GM18502 (cell line): ENCODE measurements around the gene IFFO2.

Experiments
- ATAC-seq: cut with Tn5 transposase; IDR thresholded peaks from one replicate; pipeline ENCODE4 v1.9.1; 2021; ENCODE audit warnings: mild to moderate bottlenecking; ENCODE audit not compliant: unreplicated experiment, poor library complexity

Gene IFFO2

DNA sequence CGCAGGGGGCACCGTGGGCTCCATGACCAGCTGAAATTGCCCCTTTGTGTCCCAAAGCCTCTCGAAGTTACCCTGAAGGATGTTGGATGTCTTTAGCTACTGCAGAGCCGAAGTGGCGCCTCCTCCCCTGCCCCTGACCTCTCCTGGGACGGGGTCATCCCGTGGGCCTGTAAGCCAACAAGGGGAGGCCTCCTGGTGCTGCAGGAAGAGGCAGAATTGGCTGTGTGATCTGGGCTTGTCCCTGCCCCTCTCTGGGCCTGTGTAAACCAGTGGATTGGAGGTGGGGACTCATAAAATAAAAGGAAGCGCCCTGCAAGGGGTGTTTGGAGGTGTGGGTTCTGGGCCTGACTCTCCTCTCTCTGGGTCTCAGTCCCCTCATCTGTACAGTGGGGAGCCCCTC is 94.9 kb downstream of the IFFO2 start:
- ATAC-seq = no peak

DNA sequence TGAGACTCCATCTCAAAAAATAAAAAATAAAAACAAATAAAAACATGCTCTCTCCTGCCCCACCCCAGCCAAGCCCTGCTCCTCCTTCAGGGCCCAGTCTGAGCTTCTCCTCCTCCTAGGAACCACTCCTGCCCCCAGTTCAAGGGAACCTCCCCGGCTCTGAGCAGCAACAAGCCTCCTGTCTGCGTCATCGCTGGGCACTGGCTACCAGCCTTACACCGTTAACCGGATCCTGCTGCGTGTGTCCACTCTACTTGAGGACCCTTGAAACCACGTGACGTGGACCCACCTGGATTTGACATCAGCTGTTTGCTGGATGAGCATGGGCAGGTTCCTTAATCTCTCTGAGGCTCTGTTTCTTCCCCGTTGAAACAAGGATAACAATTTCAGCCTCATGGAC is 95.4 kb downstream of the IFFO2 start:
- ATAC-seq = no peak

DNA sequence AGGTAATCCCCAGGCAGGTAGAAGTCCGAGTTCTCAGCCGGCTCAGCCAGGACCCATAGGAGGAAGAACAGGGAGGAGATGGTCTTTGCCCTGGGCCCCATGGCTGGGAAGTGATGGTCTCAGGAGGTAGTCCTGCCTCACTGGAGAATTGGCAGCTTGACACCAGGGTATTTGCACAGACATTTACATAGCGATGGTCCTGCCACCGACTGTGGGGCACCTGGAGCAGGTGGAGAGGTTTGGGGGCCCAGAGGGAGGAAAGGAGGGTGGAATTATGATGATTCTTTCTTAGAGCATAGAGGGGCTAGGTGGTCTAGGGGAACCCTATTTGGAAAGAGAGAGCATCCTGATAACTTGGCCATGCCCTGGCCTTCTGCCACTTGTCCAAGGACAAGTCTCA is 96.9 kb downstream of the IFFO2 start, which contains the start of gene TAS1R2:
TAS1R2 (minus strand) TSS at position 101 of the 400 bp plus-strand sequence; CDS start at position 101, 0 bp downstream.
- ATAC-seq = no peak

DNA sequence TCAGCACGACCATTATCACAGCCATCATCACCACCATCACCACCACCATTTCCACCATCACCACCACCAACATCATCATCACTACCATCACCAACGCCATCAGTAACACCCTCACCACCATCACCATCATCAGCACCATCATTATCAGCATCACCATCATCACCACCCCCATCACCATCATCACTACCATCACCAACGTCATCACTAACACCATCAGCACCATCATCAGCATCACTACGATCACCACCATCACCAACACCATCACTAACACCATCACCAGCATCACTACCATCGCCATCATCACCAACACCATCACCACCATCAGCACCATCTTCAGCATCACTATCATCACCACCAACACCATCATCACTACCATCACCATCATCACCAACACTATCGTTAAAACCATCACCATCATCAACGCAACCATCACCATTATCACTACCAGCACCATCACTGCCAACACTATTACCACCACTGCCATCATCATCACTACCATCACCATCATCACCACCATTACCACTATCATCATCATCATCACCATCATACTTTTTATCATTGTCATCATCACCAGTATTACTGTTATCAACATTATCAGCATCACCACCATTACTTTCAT is 98.3 kb downstream of the IFFO2 start:
- ATAC-seq = no peak

DNA sequence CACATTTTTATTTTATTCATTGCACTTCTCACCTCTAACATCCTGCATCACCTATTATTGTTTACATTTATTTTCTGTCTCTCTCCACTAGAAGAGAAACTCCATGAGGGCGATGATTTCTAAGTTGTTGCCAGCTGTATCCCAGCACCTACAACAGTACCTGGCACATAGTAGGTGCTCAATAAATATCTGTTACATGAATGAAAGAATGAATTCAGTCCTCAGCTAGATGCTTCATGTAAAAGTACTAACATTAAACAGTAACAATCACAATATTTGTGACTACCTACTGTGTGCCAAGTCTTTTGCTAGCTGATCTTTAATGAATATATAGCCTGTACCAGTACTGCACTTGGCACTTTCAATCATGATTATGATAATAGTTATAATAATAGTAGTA is 100.0 kb downstream of the IFFO2 start:
- ATAC-seq = no peak

DNA sequence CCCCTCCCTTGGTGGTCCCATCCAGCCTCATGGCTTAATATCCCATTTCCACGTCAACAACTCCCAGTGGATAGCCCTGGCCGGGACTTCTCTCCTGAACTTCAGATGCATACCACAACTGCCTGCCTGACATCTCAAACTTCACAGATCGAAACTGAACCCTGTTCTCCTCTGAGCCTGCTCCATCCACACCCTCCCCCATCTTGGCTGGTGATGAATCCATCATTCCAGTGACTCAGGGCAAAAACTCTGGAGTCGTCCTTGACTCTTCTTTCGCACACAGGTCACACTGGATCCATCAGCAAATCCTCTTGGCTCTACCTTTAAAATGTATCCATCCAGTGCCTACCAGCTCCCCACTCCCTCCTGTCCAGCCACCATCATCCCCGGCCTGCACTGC is 100.9 kb downstream of the IFFO2 start:
- no peak for ATAC-seq

DNA sequence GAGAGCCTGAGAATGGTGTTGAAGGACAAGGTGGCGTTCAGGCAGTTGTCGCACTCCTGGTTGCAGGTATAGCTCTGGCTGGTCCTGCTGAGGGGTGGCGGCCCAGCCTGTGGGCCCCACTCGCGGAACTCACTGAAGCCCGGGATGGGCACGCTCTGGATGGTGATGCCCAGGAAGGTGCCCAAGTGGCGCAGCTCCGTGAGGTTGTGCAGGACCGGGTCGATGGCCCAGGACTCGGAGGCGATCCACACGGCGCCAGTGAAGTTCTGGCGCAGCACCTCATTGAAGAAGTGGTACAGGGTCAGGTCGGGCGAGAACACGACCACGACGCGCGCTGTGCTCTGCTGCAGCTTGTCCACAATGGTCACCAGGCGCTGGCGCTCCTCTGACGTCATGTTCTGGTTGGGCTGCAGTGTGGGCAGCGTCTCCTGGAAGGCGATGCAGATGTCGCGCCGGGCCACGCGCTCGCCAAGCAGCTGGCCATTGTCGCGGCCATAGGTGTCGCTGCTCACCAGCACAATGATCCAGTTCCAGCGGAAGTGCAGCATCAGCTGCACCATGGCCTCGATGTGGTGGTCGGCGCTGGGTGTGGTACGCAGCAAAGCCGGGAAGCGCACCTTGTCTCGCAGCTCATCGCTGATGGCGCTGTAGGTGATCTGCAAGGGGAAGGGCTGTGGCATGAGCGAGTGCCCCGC is 102.0 kb downstream of the IFFO2 start:
- no peak for ATAC-seq
